ENCODE results near the gene PRR7.

DNA sequence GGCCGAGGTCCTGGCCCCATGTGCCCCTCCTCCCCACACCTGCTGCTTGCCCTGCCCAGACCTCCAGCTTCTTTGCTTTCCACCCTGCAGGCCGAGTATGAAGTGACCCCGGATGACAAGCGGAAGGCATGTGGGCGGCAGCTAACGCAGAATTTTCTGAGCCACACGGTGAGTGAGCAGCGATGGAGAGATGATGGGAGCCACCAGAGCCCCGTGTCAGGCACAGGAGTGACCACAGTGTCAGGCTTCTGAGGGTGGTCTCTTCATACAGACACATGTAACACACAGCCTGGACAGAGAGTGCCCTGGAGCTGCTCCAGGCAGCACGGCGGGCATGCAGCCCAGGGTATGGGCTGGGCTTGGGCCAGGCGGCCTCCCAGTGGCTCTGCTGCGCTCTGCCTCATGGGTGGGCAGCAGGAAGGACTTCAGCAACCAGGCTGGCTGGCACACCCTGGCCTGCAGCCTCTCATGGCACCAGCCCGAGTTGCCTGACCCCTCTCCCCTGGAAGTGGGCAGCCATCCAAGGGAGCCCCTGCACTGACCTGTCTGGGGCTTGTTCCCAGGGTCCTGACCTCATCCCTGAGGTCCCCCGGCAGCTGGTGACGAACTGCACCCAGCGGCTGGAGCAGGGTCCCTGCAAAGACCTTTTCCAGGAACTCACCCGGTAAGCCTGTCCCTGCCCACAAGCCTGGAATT, 14.3 kb upstream of the PRR7 start:
- TF ChIP-seq, protein P1, sequence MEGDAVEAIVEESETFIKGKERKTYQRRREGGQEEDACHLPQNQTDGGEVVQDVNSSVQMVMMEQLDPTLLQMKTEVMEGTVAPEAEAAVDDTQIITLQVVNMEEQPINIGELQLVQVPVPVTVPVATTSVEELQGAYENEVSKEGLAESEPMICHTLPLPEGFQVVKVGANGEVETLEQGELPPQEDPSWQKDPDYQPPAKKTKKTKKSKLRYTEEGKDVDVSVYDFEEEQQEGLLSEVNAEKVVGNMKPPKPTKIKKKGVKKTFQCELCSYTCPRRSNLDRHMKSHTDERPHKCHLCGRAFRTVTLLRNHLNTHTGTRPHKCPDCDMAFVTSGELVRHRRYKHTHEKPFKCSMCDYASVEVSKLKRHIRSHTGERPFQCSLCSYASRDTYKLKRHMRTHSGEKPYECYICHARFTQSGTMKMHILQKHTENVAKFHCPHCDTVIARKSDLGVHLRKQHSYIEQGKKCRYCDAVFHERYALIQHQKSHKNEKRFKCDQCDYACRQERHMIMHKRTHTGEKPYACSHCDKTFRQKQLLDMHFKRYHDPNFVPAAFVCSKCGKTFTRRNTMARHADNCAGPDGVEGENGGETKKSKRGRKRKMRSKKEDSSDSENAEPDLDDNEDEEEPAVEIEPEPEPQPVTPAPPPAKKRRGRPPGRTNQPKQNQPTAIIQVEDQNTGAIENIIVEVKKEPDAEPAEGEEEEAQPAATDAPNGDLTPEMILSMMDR (IDR thresholded peaks at IDR 0.05), result no peak
- TF ChIP-seq, protein P2, sequence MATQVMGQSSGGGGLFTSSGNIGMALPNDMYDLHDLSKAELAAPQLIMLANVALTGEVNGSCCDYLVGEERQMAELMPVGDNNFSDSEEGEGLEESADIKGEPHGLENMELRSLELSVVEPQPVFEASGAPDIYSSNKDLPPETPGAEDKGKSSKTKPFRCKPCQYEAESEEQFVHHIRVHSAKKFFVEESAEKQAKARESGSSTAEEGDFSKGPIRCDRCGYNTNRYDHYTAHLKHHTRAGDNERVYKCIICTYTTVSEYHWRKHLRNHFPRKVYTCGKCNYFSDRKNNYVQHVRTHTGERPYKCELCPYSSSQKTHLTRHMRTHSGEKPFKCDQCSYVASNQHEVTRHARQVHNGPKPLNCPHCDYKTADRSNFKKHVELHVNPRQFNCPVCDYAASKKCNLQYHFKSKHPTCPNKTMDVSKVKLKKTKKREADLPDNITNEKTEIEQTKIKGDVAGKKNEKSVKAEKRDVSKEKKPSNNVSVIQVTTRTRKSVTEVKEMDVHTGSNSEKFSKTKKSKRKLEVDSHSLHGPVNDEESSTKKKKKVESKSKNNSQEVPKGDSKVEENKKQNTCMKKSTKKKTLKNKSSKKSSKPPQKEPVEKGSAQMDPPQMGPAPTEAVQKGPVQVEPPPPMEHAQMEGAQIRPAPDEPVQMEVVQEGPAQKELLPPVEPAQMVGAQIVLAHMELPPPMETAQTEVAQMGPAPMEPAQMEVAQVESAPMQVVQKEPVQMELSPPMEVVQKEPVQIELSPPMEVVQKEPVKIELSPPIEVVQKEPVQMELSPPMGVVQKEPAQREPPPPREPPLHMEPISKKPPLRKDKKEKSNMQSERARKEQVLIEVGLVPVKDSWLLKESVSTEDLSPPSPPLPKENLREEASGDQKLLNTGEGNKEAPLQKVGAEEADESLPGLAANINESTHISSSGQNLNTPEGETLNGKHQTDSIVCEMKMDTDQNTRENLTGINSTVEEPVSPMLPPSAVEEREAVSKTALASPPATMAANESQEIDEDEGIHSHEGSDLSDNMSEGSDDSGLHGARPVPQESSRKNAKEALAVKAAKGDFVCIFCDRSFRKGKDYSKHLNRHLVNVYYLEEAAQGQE (IDR thresholded peaks at IDR 0.05; ENCODE audit: insufficient read depth in 1 of 2, low read depth in 2 of 2, low read length in 1 of 2), result no peak
- no peak for TF ChIP-seq POLR2AphosphoS5 (IDR thresholded peaks at IDR 0.05; ENCODE audit: low read depth, low read length)
- no peak for TF ChIP-seq TCF7L2 (IDR thresholded peaks at IDR 0.05; ENCODE audit: low read depth, low read length)
- TF ChIP-seq SIN3A (IDR thresholded peaks at IDR 0.05; ENCODE audit: borderline replicate concordance, insufficient read depth, low read depth, low read length), result no peak

Data from Panc1 (cell line).